GM23338 (cell line): Measurements from ENCODE around the gene B3GALNT2. TPM values are rescaled to one million over a fixed set of nuclear protein-coding genes. Genes with fewer than 3 reads are reported as not detected.

Experiments
- ATAC-seq: fragments of 200-7000 bp; cut with Tn5 transposase; 3 replicates; pipeline ENCODE4 v1.9.1; 2020
- DNase-seq: peaks from one replicate; pipeline ENCODE4 v3.0.0-alpha.2; 2015; ENCODE audit warnings: low spot score
- H2AFZ ChIP-seq: fragments of 200-600 bp; sonication (generic); 2 replicates; pipeline ENCODE4 v1.8.0; 2016; ENCODE audit warnings: antibody characterized with exemption, mild to moderate bottlenecking, moderate library complexity
- H3F3A ChIP-seq: fragments of 200-600 bp; sonication (generic); replicated peaks from 2 replicates; pipeline ENCODE4 v1.8.0; 2017; ENCODE audit warnings: antibody characterized with exemption, mixed run types, low read depth
- H3K27ac ChIP-seq: fragments of 200-600 bp; sonication (generic); 2 replicates; pipeline ENCODE4 v1.6.1; 2016; ENCODE audit warnings: low read depth
- H3K27me3 ChIP-seq: fragments of 200-600 bp; sonication (generic); 2 replicates; pipeline ENCODE4 v1.8.0; 2016; ENCODE audit warnings: mild to moderate bottlenecking, mixed run types, moderate library complexity; ENCODE audit not compliant: insufficient read depth
- H3K36me3 ChIP-seq: fragments of 200-600 bp; sonication (generic); 2 replicates; pipeline ENCODE4 v1.8.0; 2016; ENCODE audit warnings: mild to moderate bottlenecking; ENCODE audit not compliant: insufficient read depth
- H3K4me1 ChIP-seq: fragments of 200-600 bp; sonication (generic); 2 replicates; pipeline ENCODE4 v1.8.0; 2016; ENCODE audit warnings: mild to moderate bottlenecking, moderate library complexity; ENCODE audit not compliant: insufficient read depth
- H3K4me2 ChIP-seq: fragments of 200-600 bp; sonication (generic); 2 replicates; pipeline ENCODE4 v1.7.1; 2017; ENCODE audit warnings: mixed run types
- H3K4me3 ChIP-seq: fragments of 200-600 bp; sonication (generic); 2 replicates; pipeline ENCODE4 v1.6.1; 2016; ENCODE audit warnings: mixed run types
- H3K79me2 ChIP-seq: fragments of 200-600 bp; sonication (generic); replicated peaks from 2 replicates; pipeline ENCODE4 v1.8.0; 2017; ENCODE audit warnings: mild to moderate bottlenecking; ENCODE audit not compliant: insufficient read depth
- H3K9me2 ChIP-seq: fragments of 200-600 bp; sonication (generic); 2 replicates; pipeline ENCODE4 v1.8.0; 2017; ENCODE audit not compliant: insufficient read depth
- H4K20me1 ChIP-seq: fragments of 200-600 bp; sonication (generic); replicated peaks from 2 replicates; pipeline ENCODE4 v1.8.0; 2017; ENCODE audit warnings: mild to moderate bottlenecking; ENCODE audit not compliant: insufficient read depth
- H3K27ac Mint-ChIP-seq: 2 replicates; pipeline ENCODE4 v1.8.0; 2020; ENCODE audit warnings: inconsistent platforms, mild to moderate bottlenecking, moderate library complexity, mixed read lengths
- H3K27me3 Mint-ChIP-seq: 3 replicates; pipeline ENCODE4 v1.8.0; 2022; ENCODE audit warnings: low read depth, mild to moderate bottlenecking, moderate library complexity, mixed read lengths, inconsistent platforms; ENCODE audit not compliant: insufficient read depth, poor library complexity
- H3K36me3 Mint-ChIP-seq: 3 replicates; pipeline ENCODE4 v1.8.0; 2021; ENCODE audit warnings: low read depth, mild to moderate bottlenecking, inconsistent platforms, moderate library complexity, mixed read lengths
- H3K4me1 Mint-ChIP-seq: 3 replicates; pipeline ENCODE4 v1.8.0; 2020; ENCODE audit warnings: mild to moderate bottlenecking, inconsistent platforms, mixed read lengths
- H3K4me3 Mint-ChIP-seq: 3 replicates; pipeline ENCODE4 v1.8.0; 2021; ENCODE audit warnings: moderate library complexity, mild to moderate bottlenecking, inconsistent platforms, mixed read lengths
- H3K9me3 Mint-ChIP-seq: 3 replicates; pipeline ENCODE4 v1.8.0; 2020; ENCODE audit warnings: moderate library complexity, mild to moderate bottlenecking, inconsistent platforms, mixed read lengths
- CREB1 ChIP-seq: fragments of 250-450 bp; sonication (Bioruptor Pico); IDR thresholded peaks from 2 replicates; pipeline ENCODE4 v1.5.0; 2020; ENCODE audit warnings: low read depth, mild to moderate bottlenecking, moderate library complexity
- CTCF ChIP-seq, 2 experiments: fragments of 200-600 bp in 1 of 2; sonication (generic) in 1 of 2; conservative IDR thresholded peaks; 2 replicates each; pipeline versions ENCODE4 v1.5.1 to v1.6.1; 2016 to 2017; ENCODE audit warnings: antibody characterized with exemption in 2 of 2, low read depth in 2 of 2, mild to moderate bottlenecking in 2 of 2, moderate library complexity in 1 of 2
- NANOG ChIP-seq: IDR thresholded peaks from 2 replicates; pipeline ENCODE4 v1.6.1; 2016; ENCODE audit warnings: antibody characterized with exemption, borderline replicate concordance
- POLR2AphosphoS5 ChIP-seq: IDR thresholded peaks from 2 replicates; pipeline ENCODE4 v1.6.1; 2016; ENCODE audit warnings: antibody characterized with exemption, low read depth
- REST ChIP-seq: IDR thresholded peaks from one replicate; pipeline ENCODE4 v1.6.1; 2018; ENCODE audit warnings: antibody characterized with exemption; ENCODE audit not compliant: unreplicated experiment
- STAT1 ChIP-seq: IDR thresholded peaks from one replicate; pipeline ENCODE4 v1.6.1; 2016; ENCODE audit warnings: antibody characterized with exemption; ENCODE audit not compliant: unreplicated experiment
- ZNF331 ChIP-seq: fragments of 250-450 bp; sonication (Bioruptor Pico); IDR thresholded peaks from 2 replicates; pipeline ENCODE4 v1.5.0; 2020; ENCODE audit warnings: low read depth, mild to moderate bottlenecking, moderate library complexity
- polyA plus RNA-seq: library from polyadenylated mRNA; unstranded; fragments of >200 nt; fragmentation: Nextera tagmentation; extraction: Ambion mirVana; gene quantifications from 2 replicates; pipeline ENCODE4 v1.2.1, GENCODE V29; 2016
- total RNA-seq: library from RNA; depleted of rRNA; stranded (reverse); fragments of >200 nt; shearing (Covaris generic); gene quantifications from 2 replicates; pipeline ENCODE4 v1.2.3, GENCODE V29; 2014

The B3GALNT2 gene
- total and polyA plus RNA-seq, 2 experiments from 2014 or later = 14.4 to 48.8 TPM

GRCh38 chr1:235426680-235427079 lies 77.6 kb downstream of the B3GALNT2 start:
- Histone ChIP-seq H3K4me1 (peaks cover 5% of the 10 kb centered on the region; the same call in 1 of the 2 replicates), H4K20me1 (no peaks in the 10 kb centered on the region), H3K36me3 (no peaks in the 10 kb centered on the region), H3K27me3 (no peaks in the 10 kb centered on the region), H3K27ac (no peak overlapping the region), H2AFZ (no peak overlapping the region), H3K4me3 (no peak overlapping the region), H3F3A (no peaks in the 10 kb centered on the region), H3K9me2 (no peaks in the 10 kb centered on the region), H3K79me2 (peaks cover 12% of the 10 kb centered on the region; the same call in 1 of the 2 replicates), H3K4me2 (no peak overlapping the region)
- H3K4me1 Mint-ChIP-seq = peaks cover 13% of the 10 kb centered on the region
- H3K27ac Mint-ChIP-seq = no peak overlapping the region
- H3K4me3 Mint-ChIP-seq = no peak overlapping the region
- DNase-seq = no peak
- TF ChIP-seq CTCF (conservative IDR thresholded peaks at IDR 0.05; ENCODE audit: low read depth in 2 of 2) = no peak
- no peak for TF ChIP-seq NANOG
- no peak for TF ChIP-seq CREB1 (CRISPR knock-in tag)
- TF ChIP-seq POLR2AphosphoS5 = no peak
- no peak for TF ChIP-seq ZNF331 (CRISPR knock-in tag)
- TF ChIP-seq REST = no peak
- H3K36me3 Mint-ChIP-seq = no peaks in the 10 kb centered on the region
- no peak for ATAC-seq
- H3K9me3 Mint-ChIP-seq = no peaks in the 10 kb centered on the region
- H3K27me3 Mint-ChIP-seq = peaks cover 2% of the 10 kb centered on the region

GRCh38 chr1:235426143-235426542 lies 78.1 kb downstream of the B3GALNT2 start:
- Histone ChIP-seq H3K4me3 (no peak overlapping the region), H3K27ac (0 out of 2 replicates have a peak overlapping the region, but pooled peaks have one; percentile 19), H3K4me2 (no peak overlapping the region), H3K27me3 (no peaks in the 10 kb centered on the region), H3K36me3 (no peaks in the 10 kb centered on the region), H3K4me1 (peaks cover 5% of the 10 kb centered on the region; the same call in 1 of the 2 replicates), H2AFZ (no peak overlapping the region), H3F3A (no peaks in the 10 kb centered on the region), H3K9me2 (no peaks in the 10 kb centered on the region), H4K20me1 (no peaks in the 10 kb centered on the region), H3K79me2 (peaks cover 17% of the 10 kb centered on the region)
- Mint-ChIP-seq H3K4me3 (no peak overlapping the region), H3K4me1 (peaks cover 13% of the 10 kb centered on the region), H3K27ac (no peak overlapping the region; the same call in 1 of the 2 replicates), H3K36me3 (no peaks in the 10 kb centered on the region), H3K27me3 (peaks cover 2% of the 10 kb centered on the region), H3K9me3 (no peaks in the 10 kb centered on the region)
- TF ChIP-seq STAT1 = no peak
- TF ChIP-seq REST = no peak
- no peak for ATAC-seq
- DNase-seq = no peak
